GM12878 (cell line): ENCODE results near the gene TUBA4B. TPM values are rescaled to one million over a fixed set of nuclear protein-coding genes. Genes with fewer than 3 reads are reported as not detected.
A peak's percentile ranks its signal among the peaks of the same experiment; 100 is the strongest.

ENCODE experiments used
- GATAD2B ChIP-seq: fragments of 450-650 bp; conservative IDR thresholded peaks from 2 replicates; pipeline ENCODE4 v1.6.1; 2017; ENCODE audit warnings: low read depth, mild to moderate bottlenecking, moderate library complexity
- HDAC2 ChIP-seq: fragments of 200-600 bp; sonication (generic); IDR thresholded peaks from 2 replicates; pipeline ENCODE4 v1.6.1; 2017
- MEF2B ChIP-seq: fragments of 450-650 bp; IDR thresholded peaks from 2 replicates; pipeline ENCODE4 v1.6.1; 2018; ENCODE audit warnings: mild to moderate bottlenecking, moderate library complexity; ENCODE audit not compliant: partially characterized antibody, poor library complexity, severe bottlenecking
- MTA3 ChIP-seq: IDR thresholded peaks from 2 replicates; pipeline ENCODE4 v1.6.1; 2012; ENCODE audit warnings: low read length, inconsistent platforms, borderline replicate concordance
- NFXL1 ChIP-seq: fragments of 450-650 bp; IDR thresholded peaks from 2 replicates; pipeline ENCODE4 v1.6.1; 2017; ENCODE audit warnings: antibody characterized with exemption, mild to moderate bottlenecking, borderline replicate concordance
- NR2C2 ChIP-seq: IDR thresholded peaks from 2 replicates; pipeline ENCODE4 v1.6.1; 2011; ENCODE audit warnings: borderline replicate concordance, low read depth; ENCODE audit not compliant: control insufficient read depth, insufficient read length
- RFX5 ChIP-seq: IDR thresholded peaks from 2 replicates; pipeline ENCODE4 v1.6.1; 2011; ENCODE audit warnings: low read depth, low read length, improper control_type of control experiment
- RUNX3 ChIP-seq: IDR thresholded peaks from 2 replicates; pipeline ENCODE4 v1.6.1; 2012; ENCODE audit warnings: low read length, inconsistent platforms
- ZNF24 ChIP-seq: fragments of 450-650 bp; IDR thresholded peaks from 2 replicates; pipeline ENCODE4 v1.6.1; 2017; ENCODE audit warnings: antibody characterized with exemption, mild to moderate bottlenecking
- ZNF384 ChIP-seq: IDR thresholded peaks from 2 replicates; pipeline ENCODE4 v1.6.1; 2012; ENCODE audit warnings: low read depth, mild to moderate bottlenecking, low read length, improper control_type of control experiment, borderline replicate concordance
- polyA plus RNA-seq, 11 experiments: library from polyadenylated mRNA; depleted of rRNA in 4 of 11; unstranded in 6 of 11; stranded (reverse) in 5 of 11; fragments of >200 nt; fragmentation: Nextera tagmentation in 4 of 11; fragmentation: Illumina TruSeq in 1 of 11; extraction: Ambion mirVana in 4 of 11; extraction: Trizol in 1 of 11; gene quantifications; 1 replicate in 1 of 11; 2 replicates in 10 of 11; pipeline versions ENCODE4 v1.2.1 to v1.2.3, GENCODE V29; 2011 to 2016; ENCODE audit warnings: inconsistent platforms in 2 of 11, missing spikeins in 2 of 11, low read depth in 1 of 11
- total RNA-seq, 4 experiments: library from RNA; depleted of rRNA in 3 of 4; stranded (reverse); fragments of >200 nt in 3 of 4; fragmentation: Illumina TruSeq in 1 of 4; extraction: Trizol in 1 of 4; gene quantifications; 2 replicates each; pipeline versions ENCODE4 v1.2.1 to v1.2.3, GENCODE V29; 2013 to 2021
- TF ChIP-seq, protein P1 (sequence below): fragments of 450-650 bp; IDR thresholded peaks from 2 replicates; pipeline ENCODE4 v1.6.1; 2017; ENCODE audit warnings: mild to moderate bottlenecking, moderate library complexity
- TF ChIP-seq, protein P2 (sequence below): fragments of 450-650 bp; IDR thresholded peaks from 2 replicates; pipeline ENCODE4 v1.6.1; 2016; ENCODE audit warnings: mild to moderate bottlenecking, moderate library complexity, borderline replicate concordance
- TF ChIP-seq, protein P3 (sequence below): fragments of 450-650 bp; IDR thresholded peaks from 2 replicates; pipeline ENCODE4 v1.6.1; 2017; ENCODE audit warnings: antibody characterized with exemption, mild to moderate bottlenecking, moderate library complexity
- TF ChIP-seq, protein P4 (sequence below): IDR thresholded peaks from 2 replicates; pipeline ENCODE4 v1.6.1; 2011; ENCODE audit warnings: borderline replicate concordance, low read depth, mild to moderate bottlenecking, moderate library complexity, low read length; ENCODE audit not compliant: insufficient read depth, poor library complexity, severe bottlenecking

TUBA4B gene
- total and polyA plus RNA-seq, 10 of the 15 experiments (the other 5 are each of a cell fraction or from before 2014, with no cell fraction given): 0.07 TPM; not detected in 9

DNA sequence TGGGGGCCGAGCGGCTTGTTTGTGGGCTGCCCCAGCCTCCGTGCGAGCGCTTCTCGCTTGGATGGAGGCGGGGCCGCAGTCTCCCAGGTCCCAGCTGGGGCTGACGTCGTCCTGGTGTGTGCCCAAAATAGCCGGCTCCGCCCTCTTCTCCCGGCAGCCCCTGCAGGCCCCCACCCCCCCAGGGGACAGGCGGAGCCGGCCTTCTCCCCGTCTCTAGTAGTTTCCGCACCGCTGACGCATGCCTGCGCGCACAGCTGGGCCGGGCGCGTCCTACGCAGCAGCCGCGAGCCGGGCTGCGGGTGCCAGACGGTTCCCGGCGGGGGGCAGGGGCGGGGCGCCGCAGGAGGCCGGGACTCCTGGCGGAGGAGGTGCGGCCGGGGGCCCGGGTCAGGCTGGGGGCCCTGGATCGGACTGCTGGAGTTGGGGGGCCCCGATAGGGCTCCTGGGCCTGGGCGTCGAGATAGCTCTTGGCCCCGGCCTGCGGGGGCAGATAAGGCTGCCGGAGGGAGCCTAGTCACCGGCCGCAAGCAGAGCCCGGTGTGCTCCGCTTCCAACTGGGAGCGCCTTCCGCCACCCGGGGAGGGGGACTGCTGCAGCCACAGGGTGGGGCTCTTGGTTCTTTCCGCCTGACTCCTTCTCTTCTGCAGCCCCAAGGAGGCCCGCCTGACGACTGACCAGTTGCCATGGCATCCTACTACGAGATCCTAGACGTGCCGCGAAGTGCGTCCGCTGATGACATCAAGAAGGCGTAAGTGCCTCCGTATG, 26.3 kb downstream of the TUBA4B start, which contains the start of gene DNAJB2 (continued):
- TF ChIP-seq, protein P1, sequence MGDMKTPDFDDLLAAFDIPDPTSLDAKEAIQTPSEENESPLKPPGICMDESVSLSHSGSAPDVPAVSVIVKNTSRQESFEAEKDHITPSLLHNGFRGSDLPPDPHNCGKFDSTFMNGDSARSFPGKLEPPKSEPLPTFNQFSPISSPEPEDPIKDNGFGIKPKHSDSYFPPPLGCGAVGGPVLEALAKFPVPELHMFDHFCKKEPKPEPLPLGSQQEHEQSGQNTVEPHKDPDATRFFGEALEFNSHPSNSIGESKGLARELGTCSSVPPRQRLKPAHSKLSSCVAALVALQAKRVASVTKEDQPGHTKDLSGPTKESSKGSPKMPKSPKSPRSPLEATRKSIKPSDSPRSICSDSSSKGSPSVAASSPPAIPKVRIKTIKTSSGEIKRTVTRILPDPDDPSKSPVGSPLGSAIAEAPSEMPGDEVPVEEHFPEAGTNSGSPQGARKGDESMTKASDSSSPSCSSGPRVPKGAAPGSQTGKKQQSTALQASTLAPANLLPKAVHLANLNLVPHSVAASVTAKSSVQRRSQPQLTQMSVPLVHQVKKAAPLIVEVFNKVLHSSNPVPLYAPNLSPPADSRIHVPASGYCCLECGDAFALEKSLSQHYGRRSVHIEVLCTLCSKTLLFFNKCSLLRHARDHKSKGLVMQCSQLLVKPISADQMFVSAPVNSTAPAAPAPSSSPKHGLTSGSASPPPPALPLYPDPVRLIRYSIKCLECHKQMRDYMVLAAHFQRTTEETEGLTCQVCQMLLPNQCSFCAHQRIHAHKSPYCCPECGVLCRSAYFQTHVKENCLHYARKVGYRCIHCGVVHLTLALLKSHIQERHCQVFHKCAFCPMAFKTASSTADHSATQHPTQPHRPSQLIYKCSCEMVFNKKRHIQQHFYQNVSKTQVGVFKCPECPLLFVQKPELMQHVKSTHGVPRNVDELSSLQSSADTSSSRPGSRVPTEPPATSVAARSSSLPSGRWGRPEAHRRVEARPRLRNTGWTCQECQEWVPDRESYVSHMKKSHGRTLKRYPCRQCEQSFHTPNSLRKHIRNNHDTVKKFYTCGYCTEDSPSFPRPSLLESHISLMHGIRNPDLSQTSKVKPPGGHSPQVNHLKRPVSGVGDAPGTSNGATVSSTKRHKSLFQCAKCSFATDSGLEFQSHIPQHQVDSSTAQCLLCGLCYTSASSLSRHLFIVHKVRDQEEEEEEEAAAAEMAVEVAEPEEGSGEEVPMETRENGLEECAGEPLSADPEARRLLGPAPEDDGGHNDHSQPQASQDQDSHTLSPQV: no peak; the same call in none of the 2 replicates
- TF ChIP-seq, protein P2, sequence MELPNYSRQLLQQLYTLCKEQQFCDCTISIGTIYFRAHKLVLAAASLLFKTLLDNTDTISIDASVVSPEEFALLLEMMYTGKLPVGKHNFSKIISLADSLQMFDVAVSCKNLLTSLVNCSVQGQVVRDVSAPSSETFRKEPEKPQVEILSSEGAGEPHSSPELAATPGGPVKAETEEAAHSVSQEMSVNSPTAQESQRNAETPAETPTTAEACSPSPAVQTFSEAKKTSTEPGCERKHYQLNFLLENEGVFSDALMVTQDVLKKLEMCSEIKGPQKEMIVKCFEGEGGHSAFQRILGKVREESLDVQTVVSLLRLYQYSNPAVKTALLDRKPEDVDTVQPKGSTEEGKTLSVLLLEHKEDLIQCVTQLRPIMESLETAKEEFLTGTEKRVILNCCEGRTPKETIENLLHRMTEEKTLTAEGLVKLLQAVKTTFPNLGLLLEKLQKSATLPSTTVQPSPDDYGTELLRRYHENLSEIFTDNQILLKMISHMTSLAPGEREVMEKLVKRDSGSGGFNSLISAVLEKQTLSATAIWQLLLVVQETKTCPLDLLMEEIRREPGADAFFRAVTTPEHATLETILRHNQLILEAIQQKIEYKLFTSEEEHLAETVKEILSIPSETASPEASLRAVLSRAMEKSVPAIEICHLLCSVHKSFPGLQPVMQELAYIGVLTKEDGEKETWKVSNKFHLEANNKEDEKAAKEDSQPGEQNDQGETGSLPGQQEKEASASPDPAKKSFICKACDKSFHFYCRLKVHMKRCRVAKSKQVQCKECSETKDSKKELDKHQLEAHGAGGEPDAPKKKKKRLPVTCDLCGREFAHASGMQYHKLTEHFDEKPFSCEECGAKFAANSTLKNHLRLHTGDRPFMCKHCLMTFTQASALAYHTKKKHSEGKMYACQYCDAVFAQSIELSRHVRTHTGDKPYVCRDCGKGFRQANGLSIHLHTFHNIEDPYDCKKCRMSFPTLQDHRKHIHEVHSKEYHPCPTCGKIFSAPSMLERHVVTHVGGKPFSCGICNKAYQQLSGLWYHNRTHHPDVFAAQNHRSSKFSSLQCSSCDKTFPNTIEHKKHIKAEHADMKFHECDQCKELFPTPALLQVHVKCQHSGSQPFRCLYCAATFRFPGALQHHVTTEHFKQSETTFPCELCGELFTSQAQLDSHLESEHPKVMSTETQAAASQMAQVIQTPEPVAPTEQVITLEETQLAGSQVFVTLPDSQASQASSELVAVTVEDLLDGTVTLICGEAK: no peak
- TF ChIP-seq GATAD2B (peak; percentile 70), ZNF24 (no peak), MEF2B (peak; percentile 97), NR2C2 (no peak), RFX5 (peak; percentile 59; the same call in 1 of the 2 replicates), MTA3 (no peak), HDAC2 (no peak), RUNX3 (peak; percentile 50; the same call in 1 of the 2 replicates), ZNF384 (no peak), NFXL1 (peak; percentile 47; the same call in 1 of the 2 replicates)
- TF ChIP-seq, protein P3, sequence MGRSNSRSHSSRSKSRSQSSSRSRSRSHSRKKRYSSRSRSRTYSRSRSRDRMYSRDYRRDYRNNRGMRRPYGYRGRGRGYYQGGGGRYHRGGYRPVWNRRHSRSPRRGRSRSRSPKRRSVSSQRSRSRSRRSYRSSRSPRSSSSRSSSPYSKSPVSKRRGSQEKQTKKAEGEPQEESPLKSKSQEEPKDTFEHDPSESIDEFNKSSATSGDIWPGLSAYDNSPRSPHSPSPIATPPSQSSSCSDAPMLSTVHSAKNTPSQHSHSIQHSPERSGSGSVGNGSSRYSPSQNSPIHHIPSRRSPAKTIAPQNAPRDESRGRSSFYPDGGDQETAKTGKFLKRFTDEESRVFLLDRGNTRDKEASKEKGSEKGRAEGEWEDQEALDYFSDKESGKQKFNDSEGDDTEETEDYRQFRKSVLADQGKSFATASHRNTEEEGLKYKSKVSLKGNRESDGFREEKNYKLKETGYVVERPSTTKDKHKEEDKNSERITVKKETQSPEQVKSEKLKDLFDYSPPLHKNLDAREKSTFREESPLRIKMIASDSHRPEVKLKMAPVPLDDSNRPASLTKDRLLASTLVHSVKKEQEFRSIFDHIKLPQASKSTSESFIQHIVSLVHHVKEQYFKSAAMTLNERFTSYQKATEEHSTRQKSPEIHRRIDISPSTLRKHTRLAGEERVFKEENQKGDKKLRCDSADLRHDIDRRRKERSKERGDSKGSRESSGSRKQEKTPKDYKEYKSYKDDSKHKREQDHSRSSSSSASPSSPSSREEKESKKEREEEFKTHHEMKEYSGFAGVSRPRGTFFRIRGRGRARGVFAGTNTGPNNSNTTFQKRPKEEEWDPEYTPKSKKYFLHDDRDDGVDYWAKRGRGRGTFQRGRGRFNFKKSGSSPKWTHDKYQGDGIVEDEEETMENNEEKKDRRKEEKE: no peak
- TF ChIP-seq, protein P4, sequence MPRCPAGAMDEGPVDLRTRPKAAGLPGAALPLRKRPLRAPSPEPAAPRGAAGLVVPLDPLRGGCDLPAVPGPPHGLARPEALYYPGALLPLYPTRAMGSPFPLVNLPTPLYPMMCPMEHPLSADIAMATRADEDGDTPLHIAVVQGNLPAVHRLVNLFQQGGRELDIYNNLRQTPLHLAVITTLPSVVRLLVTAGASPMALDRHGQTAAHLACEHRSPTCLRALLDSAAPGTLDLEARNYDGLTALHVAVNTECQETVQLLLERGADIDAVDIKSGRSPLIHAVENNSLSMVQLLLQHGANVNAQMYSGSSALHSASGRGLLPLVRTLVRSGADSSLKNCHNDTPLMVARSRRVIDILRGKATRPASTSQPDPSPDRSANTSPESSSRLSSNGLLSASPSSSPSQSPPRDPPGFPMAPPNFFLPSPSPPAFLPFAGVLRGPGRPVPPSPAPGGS: no peak
